HUES64 (cell line): ENCODE measurements around the gene GCAT.
A peak's percentile ranks its signal among the peaks of the same experiment; 100 is the strongest.

Experiments
- H3K27ac ChIP-seq: 2 replicates; pipeline ENCODE4 v1.7.0; 2013; ENCODE audit warnings: low read depth, low read length, inconsistent platforms
- H3K27me3 ChIP-seq: 2 replicates; pipeline ENCODE4 v1.6.1; 2013; ENCODE audit warnings: mild to moderate bottlenecking, low read length; ENCODE audit not compliant: insufficient read depth
- H3K36me3 ChIP-seq: 2 replicates; pipeline ENCODE4 v1.6.1; 2013; ENCODE audit warnings: mild to moderate bottlenecking, low read length; ENCODE audit not compliant: insufficient read depth
- H3K4me1 ChIP-seq: 2 replicates; pipeline ENCODE4 v1.6.1; 2013; ENCODE audit warnings: mild to moderate bottlenecking, low read length, moderate library complexity; ENCODE audit not compliant: insufficient read depth
- H3K4me3 ChIP-seq: 2 replicates; pipeline ENCODE4 v1.5.1; 2013; ENCODE audit warnings: mild to moderate bottlenecking, low read length, moderate library complexity
- H3K9ac ChIP-seq: 2 replicates; pipeline ENCODE4 v1.6.1; 2013; ENCODE audit warnings: mild to moderate bottlenecking, low read depth, low read length
- H3K9me3 ChIP-seq: 2 replicates; pipeline ENCODE4 v1.6.1; 2013; ENCODE audit warnings: low read depth, low read length; ENCODE audit not compliant: insufficient read depth
- WGBS: fragments of 150-250, 120-280 bp; methylation state at CpG from one replicate; pipeline ENCODE4 v1.1.7; 2013; ENCODE audit warnings: missing lambda C conversion rate; 5-methylcytosine and 5-hydroxymethylcytosine counted together

The GCAT gene

GRCh38 chr22:37803639-37804351 lies 3.9 kb upstream of the GCAT start:
- peaks cover 39% of the 10 kb centered on the region for H3K27me3 ChIP-seq
- 12% methylated on average over 32 of the region's 34 CpGs for WGBS
- H3K4me3 ChIP-seq: peak overlapping the region; percentile 83
- no peaks in the 10 kb centered on the region for H3K9me3 ChIP-seq
- H3K4me1 ChIP-seq: peaks cover 9% of the 10 kb centered on the region; the same call in 1 of the 2 replicates
- no peaks in the 10 kb centered on the region for H3K36me3 ChIP-seq
- no peak overlapping the region; the same call in none of the 2 replicates for H3K27ac ChIP-seq
- peak overlapping the region; percentile 90 for H3K9ac ChIP-seq

DNA sequence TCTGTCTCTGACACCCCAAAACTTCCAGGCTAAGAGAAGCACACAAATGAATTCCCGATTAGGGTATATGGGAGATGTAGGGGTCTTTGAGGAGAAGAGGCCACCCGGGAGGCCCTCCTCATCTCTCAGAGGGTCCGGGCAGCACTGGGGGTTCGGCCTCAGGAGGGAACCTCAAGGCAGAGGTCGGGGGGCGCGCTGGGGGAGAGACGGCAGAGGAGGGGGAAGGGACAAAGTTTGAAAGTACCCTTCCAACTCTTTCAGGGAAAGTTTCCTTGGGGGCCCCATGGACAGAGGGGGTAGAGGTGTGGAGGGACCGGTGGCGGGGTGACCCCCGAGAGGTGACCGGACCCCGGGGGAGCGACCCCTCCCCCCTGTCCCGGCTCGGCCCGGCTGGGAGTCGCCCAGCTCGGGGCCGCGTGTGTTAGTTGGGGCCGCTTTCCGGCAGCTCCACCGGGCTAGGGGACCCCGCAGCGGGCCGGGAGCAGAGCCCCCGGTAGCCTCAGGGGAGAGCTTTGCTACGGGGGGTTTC lies 3.3 kb upstream of the GCAT start:
- Histone ChIP-seq H3K27ac (no peak overlapping the region; the same call in 1 of the 2 replicates), H3K9ac (peak overlapping the region; percentile 90), H3K9me3 (no peaks in the 10 kb centered on the region), H3K27me3 (peaks cover 44% of the 10 kb centered on the region), H3K4me3 (peak overlapping the region; percentile 83), H3K4me1 (peaks cover 9% of the 10 kb centered on the region; the same call in 1 of the 2 replicates), H3K36me3 (no peaks in the 10 kb centered on the region)
- 6% methylated on average over 29 of the region's 29 CpGs for WGBS

DNA sequence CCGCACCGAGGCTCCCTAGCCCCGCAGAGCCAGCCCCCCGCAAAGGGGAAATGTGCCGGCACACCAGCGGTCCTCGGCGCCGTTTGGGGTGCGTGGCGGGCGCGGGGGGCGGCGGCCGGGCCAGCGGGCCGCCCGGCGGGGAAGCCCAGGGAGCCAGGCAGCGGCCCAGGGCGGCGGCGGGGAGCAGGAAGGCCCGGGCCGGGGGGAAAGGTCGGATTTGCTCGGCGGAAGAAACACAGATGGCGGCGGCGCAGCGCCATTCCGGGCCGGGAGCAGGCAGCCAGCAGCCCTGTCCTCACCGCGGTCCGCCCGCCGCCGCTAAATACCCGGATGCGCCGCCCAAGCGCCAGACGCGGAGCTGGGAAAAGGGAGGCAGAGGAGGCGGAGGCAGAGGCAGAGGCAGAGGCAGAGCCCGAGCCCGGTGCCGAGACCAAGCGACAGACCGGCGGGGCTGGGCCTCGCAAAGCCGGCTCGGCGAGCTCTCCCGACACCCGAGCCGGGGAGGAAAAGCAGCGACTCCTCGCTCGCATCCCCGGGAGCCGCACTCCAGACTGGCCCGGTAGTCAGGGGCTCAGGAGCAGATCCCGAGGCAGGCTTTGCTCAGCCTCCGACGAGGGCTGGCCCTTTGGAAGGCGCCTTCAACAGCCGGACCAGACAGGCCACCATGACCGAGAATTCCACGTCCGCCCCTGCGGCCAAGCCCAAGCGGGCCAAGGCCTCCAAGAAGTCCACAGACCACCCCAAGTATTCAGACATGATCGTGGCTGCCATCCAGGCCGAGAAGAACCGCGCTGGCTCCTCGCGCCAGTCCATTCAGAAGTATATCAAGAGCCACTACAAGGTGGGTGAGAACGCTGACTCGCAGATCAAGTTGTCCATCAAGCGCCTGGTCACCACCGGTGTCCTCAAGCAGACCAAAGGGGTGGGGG lies 2.6 kb upstream of the GCAT start:
- WGBS: 12% methylated on average over 87 of the region's 87 CpGs
- peak overlapping the region; percentile 83 for H3K4me3 ChIP-seq
- peaks cover 44% of the 10 kb centered on the region for H3K27me3 ChIP-seq
- H3K9me3 ChIP-seq: no peaks in the 10 kb centered on the region
- H3K36me3 ChIP-seq: no peaks in the 10 kb centered on the region
- peaks cover 9% of the 10 kb centered on the region; the same call in 1 of the 2 replicates for H3K4me1 ChIP-seq
- peak overlapping the region; percentile 90 for H3K9ac ChIP-seq
- peak overlapping the region; percentile 23; the same call in 1 of the 2 replicates for H3K27ac ChIP-seq

DNA sequence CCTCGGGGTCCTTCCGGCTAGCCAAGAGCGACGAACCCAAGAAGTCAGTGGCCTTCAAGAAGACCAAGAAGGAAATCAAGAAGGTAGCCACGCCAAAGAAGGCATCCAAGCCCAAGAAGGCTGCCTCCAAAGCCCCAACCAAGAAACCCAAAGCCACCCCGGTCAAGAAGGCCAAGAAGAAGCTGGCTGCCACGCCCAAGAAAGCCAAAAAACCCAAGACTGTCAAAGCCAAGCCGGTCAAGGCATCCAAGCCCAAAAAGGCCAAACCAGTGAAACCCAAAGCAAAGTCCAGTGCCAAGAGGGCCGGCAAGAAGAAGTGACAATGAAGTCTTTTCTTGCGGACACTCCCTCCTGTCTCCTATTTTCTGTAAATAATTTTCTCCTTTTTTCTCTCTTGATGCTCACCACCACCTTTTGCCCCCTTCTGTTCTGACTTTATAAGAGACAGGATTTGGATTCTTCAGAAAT lies 1.9 kb upstream of the GCAT start:
- no peaks in the 10 kb centered on the region for H3K9me3 ChIP-seq
- WGBS: 86% methylated on average over 10 of the region's 10 CpGs
- no peaks in the 10 kb centered on the region for H3K36me3 ChIP-seq
- peaks cover 44% of the 10 kb centered on the region for H3K27me3 ChIP-seq
- H3K4me1 ChIP-seq: peaks cover 9% of the 10 kb centered on the region; the same call in 1 of the 2 replicates
- peak overlapping the region; percentile 90 for H3K9ac ChIP-seq
- H3K27ac ChIP-seq: no peak overlapping the region
- peak overlapping the region; percentile 83 for H3K4me3 ChIP-seq

GRCh38 chr22:37806409-37807333 lies 1.1 kb upstream of the GCAT start:
- Histone ChIP-seq H3K4me1 (peaks cover 9% of the 10 kb centered on the region; the same call in 1 of the 2 replicates), H3K36me3 (no peaks in the 10 kb centered on the region), H3K4me3 (peak overlapping the region; percentile 83), H3K27ac (no peak overlapping the region), H3K9ac (peak overlapping the region; percentile 44; the same call in 1 of the 2 replicates), H3K9me3 (no peaks in the 10 kb centered on the region), H3K27me3 (peaks cover 44% of the 10 kb centered on the region)
- WGBS: 11% methylated on average over 14 of the region's 19 CpGs

DNA sequence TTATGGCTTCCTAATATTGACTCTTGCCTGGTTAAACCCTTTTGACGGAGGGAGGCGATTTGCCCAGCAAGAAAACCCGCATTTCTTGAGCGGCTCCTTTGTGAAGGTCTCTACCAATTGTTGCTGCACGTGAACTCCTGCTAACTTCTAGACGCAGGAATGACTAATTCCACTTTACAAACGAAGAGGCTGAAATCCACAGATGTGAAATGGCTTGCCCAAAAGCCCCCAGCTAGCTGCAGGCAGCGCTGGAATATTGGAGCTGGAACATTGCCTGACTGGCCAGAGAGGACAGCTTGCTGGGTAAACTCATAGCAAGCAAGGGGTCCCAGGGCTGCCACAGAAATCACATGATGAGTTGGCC lies 542 bp downstream of the GCAT start:
- Histone ChIP-seq H3K9ac (peak overlapping the region; percentile 60), H3K9me3 (no peaks in the 10 kb centered on the region), H3K36me3 (peaks cover 1% of the 10 kb centered on the region; the same call in 1 of the 2 replicates), H3K4me3 (peak overlapping the region; percentile 83), H3K27me3 (peaks cover 39% of the 10 kb centered on the region), H3K4me1 (peaks cover 5% of the 10 kb centered on the region; the same call in 1 of the 2 replicates), H3K27ac (no peak overlapping the region)
- 5% methylated on average over 8 of the region's 8 CpGs for WGBS

DNA sequence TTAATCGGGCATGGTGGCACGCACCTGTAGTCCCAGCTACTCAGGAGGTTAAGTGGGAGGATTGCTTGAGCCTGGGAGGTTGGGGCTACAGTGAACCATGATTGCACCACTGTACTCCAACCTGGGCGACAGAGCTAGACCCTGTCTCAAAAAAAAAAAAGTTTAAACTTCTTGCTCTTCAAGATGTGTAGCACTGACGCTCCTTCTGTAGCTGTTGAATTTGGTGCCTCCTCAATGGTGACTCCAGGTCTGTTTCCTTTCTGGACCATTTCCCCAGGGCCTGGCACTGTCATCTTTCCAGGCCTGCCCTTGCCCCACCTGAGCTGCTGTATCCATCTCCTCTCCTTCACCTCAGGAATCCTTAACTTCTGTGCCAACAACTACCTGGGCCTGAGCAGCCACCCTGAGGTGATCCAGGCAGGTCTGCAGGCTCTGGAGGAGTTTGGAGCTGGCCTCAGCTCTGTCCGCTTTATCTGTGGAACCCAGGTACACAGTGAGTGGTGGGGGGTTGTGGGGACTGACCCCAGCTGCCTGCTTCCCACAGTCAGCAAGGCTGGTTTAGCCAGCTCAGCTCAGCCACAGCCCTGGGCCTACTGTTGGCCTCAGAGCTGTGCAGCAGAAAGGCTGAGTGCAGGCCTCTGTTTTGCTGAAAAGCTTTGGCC lies 2.1 kb downstream of the GCAT start:
- no peaks in the 10 kb centered on the region for H3K4me1 ChIP-seq
- H3K4me3 ChIP-seq: no peak overlapping the region
- no peaks in the 10 kb centered on the region for H3K9me3 ChIP-seq
- peaks cover 24% of the 10 kb centered on the region for H3K27me3 ChIP-seq
- H3K9ac ChIP-seq: no peak overlapping the region
- 99% methylated on average over 5 of the region's 5 CpGs for WGBS
- H3K27ac ChIP-seq: no peak overlapping the region
- H3K36me3 ChIP-seq: peaks cover 13% of the 10 kb centered on the region

- H3K27me3 ChIP-seq: peaks cover 14% of the 10 kb centered on the region
- H3K9ac ChIP-seq: no peak overlapping the region
- peaks cover 23% of the 10 kb centered on the region for H3K36me3 ChIP-seq
- WGBS: 94% methylated on average over 2 of the region's 2 CpGs
- H3K4me3 ChIP-seq: no peak overlapping the region
- H3K4me1 ChIP-seq: no peaks in the 10 kb centered on the region
- H3K27ac ChIP-seq: no peak overlapping the region
- H3K9me3 ChIP-seq: no peaks in the 10 kb centered on the region
Measured at GRCh38 chr22:37811867-37812266, 4.1 kb downstream of the GCAT start.

GRCh38 chr22:37812869-37813678 lies 5.3 kb downstream of the GCAT start:
- Histone ChIP-seq H3K27ac (no peak overlapping the region), H3K36me3 (peaks cover 23% of the 10 kb centered on the region), H3K27me3 (peaks cover 12% of the 10 kb centered on the region), H3K9me3 (no peaks in the 10 kb centered on the region), H3K9ac (no peak overlapping the region), H3K4me1 (no peaks in the 10 kb centered on the region), H3K4me3 (no peak overlapping the region)
- WGBS: 94% methylated on average over 27 of the region's 27 CpGs
